IMR-90 (cell line): ENCODE measurements around the gene KLHL6. TPM values are rescaled to one million over a fixed set of nuclear protein-coding genes. Genes with fewer than 3 reads are reported as not detected.

Experiments
- ATAC-seq: fragments of 200-7000 bp; cut with Tn5 transposase; 2 replicates; pipeline ENCODE4 v1.9.1; 2020; ENCODE audit warnings: low read depth, mild to moderate bottlenecking, moderate library complexity
- BruUV-seq: library from RNA; stranded (reverse); fragments of 400-500 nt; replicated peaks from 2 replicates; lab custom pipeline; 2021; lab: Mats Ljungman, UMichigan
- CTCF ChIA-PET: fragments of 300-600 bp; formaldehyde crosslinking; extraction: SDS; loops from one replicate; lab custom pipeline; 2021; ENCODE audit warnings: antibody characterized with exemption; lab: Yijun Ruan, JAX
- POLR2A ChIA-PET: fragments of 300-600 bp; sonication (Branson Sonifier 250); formaldehyde crosslinking; loops from one replicate; lab custom pipeline; 2022; ENCODE audit warnings: antibody characterized with exemption; ENCODE audit not compliant: unreplicated experiment; lab: Charles Lee
- DNase-seq: peaks from one replicate; pipeline ENCODE4 v3.0.0; 2013
- H2AFZ ChIP-seq: replicated peaks from 2 replicates; pipeline ENCODE3; 2013; ENCODE audit warnings: low read length, mild to moderate bottlenecking; ENCODE audit not compliant: poor library complexity
- H2AK5ac ChIP-seq: 2 replicates; pipeline ENCODE4 v1.6.1; 2013; ENCODE audit warnings: low read depth, low read length, inconsistent platforms
- H2AK9ac ChIP-seq: replicated peaks from 2 replicates; pipeline ENCODE3; 2013; ENCODE audit warnings: mild to moderate bottlenecking, low read depth, low read length, moderate library complexity; ENCODE audit not compliant: poor library complexity
- H2BK120ac ChIP-seq: 2 replicates; pipeline ENCODE4 v1.6.1; 2013; ENCODE audit warnings: low read depth, low read length, inconsistent platforms
- H2BK15ac ChIP-seq: 3 replicates; pipeline ENCODE4 v1.6.1; 2013; ENCODE audit warnings: low read depth, low read length, inconsistent platforms
- H2BK20ac ChIP-seq: 2 replicates; pipeline ENCODE4 v1.6.1; 2013; ENCODE audit warnings: low read depth, mild to moderate bottlenecking, inconsistent platforms, low read length, moderate library complexity
- H2BK5ac ChIP-seq: 2 replicates; pipeline ENCODE4 v1.6.1; 2013; ENCODE audit warnings: mild to moderate bottlenecking, low read depth, low read length, inconsistent platforms; ENCODE audit not compliant: poor library complexity, severe bottlenecking
- H3K14ac ChIP-seq: replicated peaks from 2 replicates; pipeline ENCODE4 v1.6.1; 2013; ENCODE audit warnings: low read depth, low read length, inconsistent platforms
- H3K18ac ChIP-seq: 2 replicates; pipeline ENCODE4 v1.6.1; 2013; ENCODE audit warnings: low read depth, low read length, control low read depth
- H3K23ac ChIP-seq: 2 replicates; pipeline ENCODE4 v1.6.1; 2013; ENCODE audit warnings: low read depth, low read length, inconsistent platforms
- H3K27ac ChIP-seq: 2 replicates; pipeline ENCODE4 v1.5.1; 2013; ENCODE audit warnings: mild to moderate bottlenecking, control low read depth, low read length; ENCODE audit not compliant: insufficient read depth
- H3K27me3 ChIP-seq: 2 replicates; pipeline ENCODE4 v1.6.1; 2013; ENCODE audit warnings: low read length; ENCODE audit not compliant: control insufficient read depth, insufficient read depth
- H3K36me3 ChIP-seq: 2 replicates; pipeline ENCODE4 v1.6.1; 2013; ENCODE audit warnings: low read length, mixed read lengths; ENCODE audit not compliant: control insufficient read depth, insufficient read depth
- H3K4ac ChIP-seq: 2 replicates; pipeline ENCODE4 v1.6.1; 2013; ENCODE audit warnings: low read depth, low read length, inconsistent platforms
- H3K4me1 ChIP-seq: 2 replicates; pipeline ENCODE4 v1.6.1; 2013; ENCODE audit warnings: low read length, mixed read lengths; ENCODE audit not compliant: control insufficient read depth, insufficient read depth
- H3K4me2 ChIP-seq: 2 replicates; pipeline ENCODE4 v1.6.1; 2013; ENCODE audit warnings: low read depth, mild to moderate bottlenecking, control low read depth, low read length, moderate library complexity
- H3K4me3 ChIP-seq: 2 replicates; pipeline ENCODE4 v1.5.1; 2013; ENCODE audit warnings: low read depth, mild to moderate bottlenecking, control low read depth, low read length, moderate library complexity; ENCODE audit not compliant: insufficient read depth
- H3K56ac ChIP-seq: 2 replicates; pipeline ENCODE4 v1.6.1; 2013; ENCODE audit warnings: low read length, inconsistent platforms; ENCODE audit not compliant: insufficient read depth; ENCODE audit errors: extremely low read depth
- H3K79me1 ChIP-seq, 2 experiments: 2 replicates each; pipeline ENCODE4 v1.6.1; 2013; ENCODE audit warnings: low read length in 2 of 2, inconsistent platforms in 1 of 2, low read depth in 1 of 2
- H3K9ac ChIP-seq: 2 replicates; pipeline ENCODE4 v1.6.1; 2013; ENCODE audit warnings: low read depth, low read length, control low read depth
- H3K9me1 ChIP-seq: 2 replicates; pipeline ENCODE4 v1.6.1; 2013; ENCODE audit warnings: low read length, inconsistent platforms; ENCODE audit not compliant: insufficient read depth
- H3K9me3 ChIP-seq: 2 replicates; pipeline ENCODE4 v1.6.1; 2013; ENCODE audit warnings: low read length; ENCODE audit not compliant: control insufficient read depth, insufficient read depth
- H4K20me1 ChIP-seq: 2 replicates; pipeline ENCODE4 v1.6.1; 2013; ENCODE audit warnings: low read length, inconsistent platforms; ENCODE audit not compliant: insufficient read depth
- H4K5ac ChIP-seq: 2 replicates; pipeline ENCODE4 v1.6.1; 2013; ENCODE audit warnings: mild to moderate bottlenecking, low read depth, low read length, control low read depth
- H4K8ac ChIP-seq, 2 experiments: 2 replicates each; pipeline ENCODE4 v1.6.1; 2013; ENCODE audit warnings: low read depth in 2 of 2, low read length in 2 of 2, control low read depth in 1 of 2, inconsistent platforms in 1 of 2
- H4K91ac ChIP-seq: 2 replicates; pipeline ENCODE4 v1.6.1; 2013; ENCODE audit warnings: low read depth, low read length, inconsistent platforms; ENCODE audit not compliant: insufficient read depth
- BHLHE40 ChIP-seq: fragments of 150-350 bp; IDR thresholded peaks from 2 replicates; pipeline ENCODE4 v1.6.1; 2016; ENCODE audit warnings: mild to moderate bottlenecking, low read depth, low read length
- CTCF ChIP-seq: conservative IDR thresholded peaks from 2 replicates; pipeline ENCODE4 v1.5.1; 2012; ENCODE audit warnings: mild to moderate bottlenecking, low read depth, low read length, improper control_type of control experiment
- MXI1 ChIP-seq: IDR thresholded peaks from 2 replicates; pipeline ENCODE4 v1.6.1; 2012; ENCODE audit warnings: low read depth, mild to moderate bottlenecking, low read length, moderate library complexity, borderline replicate concordance
- RCOR1 ChIP-seq: IDR thresholded peaks from 2 replicates; pipeline ENCODE4 v1.6.1; 2012; ENCODE audit warnings: mild to moderate bottlenecking, low read length, improper control_type of control experiment; ENCODE audit not compliant: insufficient replicate concordance
- RFX5 ChIP-seq: IDR thresholded peaks from 2 replicates; pipeline ENCODE4 v1.8.0; 2012; ENCODE audit warnings: low read depth, mild to moderate bottlenecking, low read length, moderate library complexity
- WGBS, 2 experiments: methylation state at CpG; one replicate each; pipeline versions ENCODE4 v1.1.5 to v1.1.7; 2013; ENCODE audit warnings: missing lambda C conversion rate in 2 of 2; ENCODE audit not compliant: insufficient read length in 1 of 2; ENCODE audit errors: extremely low coverage in 2 of 2; 5-methylcytosine and 5-hydroxymethylcytosine counted together
- dilution Hi-C: fragments of 300-500 bp; cut with HindIII; formaldehyde crosslinking; loops from one replicate; pipeline ENCODE4 v1.14.3; 2018; ENCODE audit warnings: low sequenced_read_pairs; ENCODE audit not compliant: unreplicated experiment
- in situ Hi-C: fragments of 300-500 bp; cut with MboI; formaldehyde crosslinking; loops from 3 replicates; pipeline ENCODE4 v1.14.3; 2019; ENCODE audit warnings: low sequenced_read_pairs, inconsistent platforms, mixed read lengths
- intact Hi-C: fragments of 100-400 bp; cut with micrococcal nuclease; formaldehyde crosslinking; loops from 2 replicates; pipeline ENCODE4 v1.10.0; 2022
- polyA plus RNA-seq, 3 experiments: library from polyadenylated mRNA; depleted of rRNA; stranded (reverse); fragments of >200 nt; gene quantifications; 2 replicates each; pipeline ENCODE4 v1.2.3, GENCODE V29; 2012; ENCODE audit warnings: low replicate concordance in 1 of 3
- total RNA-seq: library from RNA; depleted of rRNA; stranded (reverse); fragments of >200 nt; gene quantifications from 2 replicates; pipeline ENCODE4 v1.2.3, GENCODE V29; 2012

The KLHL6 gene
- total and polyA plus RNA-seq, 2 of the 4 experiments (the other 2 are of a cell fraction) = not detected

- H4K20me1 ChIP-seq = no peaks in the 10 kb centered on the region
- H3K4me1 ChIP-seq = peaks cover 5% of the 10 kb centered on the region
- H3K56ac ChIP-seq = no peak overlapping the region
- ChIA-PET CTCF (no interaction called here), POLR2A (no interaction called here)
- no peak overlapping the region for H2AK5ac ChIP-seq
- H3K79me1 ChIP-seq = no peaks in the 10 kb centered on the region
- H3K18ac ChIP-seq = no peak overlapping the region
- no peaks in the 10 kb centered on the region for H3K9me1 ChIP-seq
- no peak overlapping the region for H2AFZ ChIP-seq
- no peaks in the 10 kb centered on the region for H3K36me3 ChIP-seq
- H3K4me2 ChIP-seq = no peak overlapping the region
- H2BK5ac ChIP-seq = no peak overlapping the region
- no peak overlapping the region for H3K14ac ChIP-seq
- TF ChIP-seq RFX5 (no peak), RCOR1 (no peak), CTCF (no peak), BHLHE40 (no peak), MXI1 (no peak)
- H2BK15ac ChIP-seq = no peak overlapping the region
- H3K23ac ChIP-seq = no peak overlapping the region
- dilution Hi-C loops = no loop called here
- no peak overlapping the region for H2BK120ac ChIP-seq
- H3K4me3 ChIP-seq = no peak overlapping the region
- in situ Hi-C loops = no loop called here
- H2AK9ac ChIP-seq = no peak overlapping the region
- H3K9ac ChIP-seq = no peak overlapping the region
- no peak overlapping the region for H3K27ac ChIP-seq
- BruUV-seq = no TSS peak
- intact Hi-C loops = no loop called here
- WGBS, 2 experiments = 83% methylated on average over 1 of the region's 9 CpGs; no CpG with 5 or more reads in 1 of the 2 experiments
- peaks cover 18% of the 10 kb centered on the region for H3K27me3 ChIP-seq
- H4K91ac ChIP-seq = no peak overlapping the region
- no peak overlapping the region for H4K5ac ChIP-seq
- DNase-seq (no peak), ATAC-seq (no peak)
- no peak overlapping the region for H4K8ac ChIP-seq
- no peak overlapping the region for H2BK20ac ChIP-seq
- no peak overlapping the region for H3K4ac ChIP-seq
- no peaks in the 10 kb centered on the region for H3K9me3 ChIP-seq
Measured at GRCh38 chr3:183490211-183490601, 65.3 kb downstream of the KLHL6 start.
